GM12891 (cell line): ENCODE data around the gene RGL4.
A peak's percentile ranks its signal among the peaks of the same experiment; 100 is the strongest.

Experiments
- DNase-seq: peaks from one replicate; pipeline ENCODE4 v3.0.0; 2011; ENCODE audit warnings: low spot score; ENCODE audit not compliant: insufficient read length
- FAIRE-seq: peaks from 2 replicates; lab custom pipeline; 2011; peaks lifted over from hg19 to GRCh38; lab: Jason Lieb, UNC
- PAX5 ChIP-seq: IDR thresholded peaks from 2 replicates; pipeline ENCODE4 v1.6.1; 2011; ENCODE audit warnings: low read length, moderate library complexity, mild to moderate bottlenecking; ENCODE audit not compliant: insufficient read depth, severe bottlenecking
- POLR2A ChIP-seq: IDR thresholded peaks from 2 replicates; pipeline ENCODE4 v1.6.1; 2011; ENCODE audit warnings: low read depth, low read length, control low read depth
- POLR2AphosphoS5 ChIP-seq: IDR thresholded peaks from 2 replicates; pipeline ENCODE4 v1.6.1; 2011; ENCODE audit warnings: low read depth, low read length, control low read depth
- POU2F2 ChIP-seq: IDR thresholded peaks from 2 replicates; pipeline ENCODE4 v1.6.1; 2011; ENCODE audit warnings: low read depth, mild to moderate bottlenecking, control low read depth, low read length, moderate library complexity
- SPI1 ChIP-seq: IDR thresholded peaks from 2 replicates; pipeline ENCODE4 v1.6.1; 2011; ENCODE audit warnings: low read depth, low read length, control low read depth
- TAF1 ChIP-seq: IDR thresholded peaks from 2 replicates; pipeline ENCODE4 v1.6.1; 2011; ENCODE audit warnings: low read depth, low read length, control low read depth

Gene RGL4

GRCh38 chr22:23692598-23693291, 1.9 kb downstream of the RGL4 start:
- no peak for FAIRE-seq
- DNase-seq: no peak
- TF ChIP-seq TAF1: no peak
- TF ChIP-seq POLR2A: no peak
- TF ChIP-seq PAX5: no peak
- no peak for TF ChIP-seq POLR2AphosphoS5
- TF ChIP-seq POU2F2: no peak
- TF ChIP-seq SPI1: no peak

- TF ChIP-seq POLR2AphosphoS5 (no peak), POU2F2 (no peak), SPI1 (no peak), PAX5 (no peak), TAF1 (no peak), POLR2A (no peak)
- DNase-seq (no peak), FAIRE-seq (no peak)
Measured at GRCh38 chr22:23693979-23694680, 3.3 kb downstream of the RGL4 start.

- no peak for FAIRE-seq
- TF ChIP-seq PAX5 (no peak), POLR2AphosphoS5 (no peak), POU2F2 (no peak)
- DNase-seq: no peak
Measured at GRCh38 chr22:23695141-23695540, 4.3 kb downstream of the RGL4 start.

GRCh38 chr22:23695571-23696325, 4.9 kb downstream of the RGL4 start:
- FAIRE-seq: peak; percentile 33

GRCh38 chr22:23696326-23696851, 5.6 kb downstream of the RGL4 start:
- TF ChIP-seq SPI1 (peak; percentile 12; the same call in 1 of the 2 replicates), POU2F2 (no peak), POLR2A (peak; percentile 70), TAF1 (peak; percentile 37; the same call in 1 of the 2 replicates), PAX5 (no peak)
- peak; percentile 98 for FAIRE-seq
- peak; percentile 75 for DNase-seq

More at GRCh38 chr22:23695571-23696325, 4.9 kb downstream of the RGL4 start:
- TF ChIP-seq POLR2AphosphoS5 (no peak), TAF1 (no peak), PAX5 (no peak), POLR2A (no peak), SPI1 (no peak), POU2F2 (no peak)
- DNase-seq: no peak

GRCh38 chr22:23697031-23697970, 6.5 kb downstream of the RGL4 start:
- no peak for DNase-seq
- no peak for FAIRE-seq
- TF ChIP-seq TAF1 (no peak), SPI1 (no peak), PAX5 (no peak), POLR2AphosphoS5 (no peak), POLR2A (no peak), POU2F2 (no peak)

GRCh38 chr22:23698094-23698493, 7.3 kb downstream of the RGL4 start:
- no peak for DNase-seq

GRCh38 chr22:23698673-23699235, 7.9 kb downstream of the RGL4 start:
- FAIRE-seq (no peak), DNase-seq (no peak)
- TF ChIP-seq PAX5: no peak
- no peak for TF ChIP-seq POLR2A
- no peak for TF ChIP-seq TAF1
- TF ChIP-seq POLR2AphosphoS5: no peak
- TF ChIP-seq POU2F2: no peak
- TF ChIP-seq SPI1: no peak

More at GRCh38 chr22:23698094-23698493, 7.3 kb downstream of the RGL4 start:
- FAIRE-seq: no peak
- TF ChIP-seq SPI1: no peak
- TF ChIP-seq TAF1: no peak
- no peak for TF ChIP-seq POLR2AphosphoS5

GRCh38 chr22:23700706-23701105, 9.9 kb downstream of the RGL4 start:
- FAIRE-seq: peak; percentile 13

More at GRCh38 chr22:23700706-23701105, 9.9 kb downstream of the RGL4 start:
- no peak for TF ChIP-seq SPI1
- no peak for TF ChIP-seq POU2F2
- no peak for TF ChIP-seq POLR2AphosphoS5
- no peak for TF ChIP-seq PAX5
- TF ChIP-seq POLR2A: no peak
- TF ChIP-seq TAF1: no peak
- DNase-seq: no peak
